ENCODE results near the gene TRIM25.

DNA sequence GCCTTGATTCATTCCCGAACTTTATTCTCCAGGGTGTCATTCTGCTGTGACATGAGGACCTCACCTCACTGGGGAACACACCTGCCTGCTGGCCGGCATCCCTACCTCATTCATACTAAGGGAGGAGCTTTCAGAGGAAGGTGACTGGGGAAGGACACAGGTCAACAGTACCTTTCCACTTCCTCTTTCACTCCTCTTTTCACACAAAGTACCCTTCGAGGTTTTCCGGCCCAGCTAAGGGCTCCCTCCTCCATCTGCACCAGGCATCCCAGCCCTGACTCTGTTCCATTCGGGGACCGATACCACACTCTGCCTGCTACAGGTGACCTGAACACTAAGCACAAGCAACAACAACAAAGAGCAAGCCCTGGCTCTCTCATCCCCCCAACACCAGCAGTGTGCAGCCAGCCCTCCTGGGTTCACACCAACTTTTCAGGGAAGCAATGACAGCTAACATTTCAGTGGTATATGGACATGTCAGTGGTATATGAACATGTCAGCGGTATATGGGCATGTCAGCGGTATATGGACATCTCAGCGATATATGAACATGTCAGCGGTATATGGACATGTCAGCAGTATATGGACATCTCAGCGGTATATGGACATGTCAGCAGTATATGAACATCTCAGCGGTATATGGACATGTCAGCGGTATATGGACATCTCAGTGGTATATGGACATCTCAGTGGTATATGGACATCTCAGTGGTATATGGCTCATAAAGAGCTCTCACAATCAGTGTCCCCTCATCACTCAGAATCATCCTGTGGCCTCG is 16.0 kb downstream of the TRIM25 start:
- TF ChIP-seq, protein P1, sequence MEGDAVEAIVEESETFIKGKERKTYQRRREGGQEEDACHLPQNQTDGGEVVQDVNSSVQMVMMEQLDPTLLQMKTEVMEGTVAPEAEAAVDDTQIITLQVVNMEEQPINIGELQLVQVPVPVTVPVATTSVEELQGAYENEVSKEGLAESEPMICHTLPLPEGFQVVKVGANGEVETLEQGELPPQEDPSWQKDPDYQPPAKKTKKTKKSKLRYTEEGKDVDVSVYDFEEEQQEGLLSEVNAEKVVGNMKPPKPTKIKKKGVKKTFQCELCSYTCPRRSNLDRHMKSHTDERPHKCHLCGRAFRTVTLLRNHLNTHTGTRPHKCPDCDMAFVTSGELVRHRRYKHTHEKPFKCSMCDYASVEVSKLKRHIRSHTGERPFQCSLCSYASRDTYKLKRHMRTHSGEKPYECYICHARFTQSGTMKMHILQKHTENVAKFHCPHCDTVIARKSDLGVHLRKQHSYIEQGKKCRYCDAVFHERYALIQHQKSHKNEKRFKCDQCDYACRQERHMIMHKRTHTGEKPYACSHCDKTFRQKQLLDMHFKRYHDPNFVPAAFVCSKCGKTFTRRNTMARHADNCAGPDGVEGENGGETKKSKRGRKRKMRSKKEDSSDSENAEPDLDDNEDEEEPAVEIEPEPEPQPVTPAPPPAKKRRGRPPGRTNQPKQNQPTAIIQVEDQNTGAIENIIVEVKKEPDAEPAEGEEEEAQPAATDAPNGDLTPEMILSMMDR (IDR thresholded peaks at IDR 0.05), result no peak
- no peak for TF ChIP-seq POLR2A (IDR thresholded peaks at IDR 0.05)
